H9 (cell line): Measurements from ENCODE around the gene PTTG1IP. TPM values are rescaled to one million over a fixed set of nuclear protein-coding genes. Genes with fewer than 3 reads are reported as not detected.

Experiments
- DNase-seq: peaks from one replicate; pipeline ENCODE4 v3.0.0-alpha.2; 2017
- H2AFZ ChIP-seq: one replicate; pipeline ENCODE4 v1.6.1; 2013; ENCODE audit warnings: mild to moderate bottlenecking, low read length, control low read depth, moderate library complexity
- H2AK5ac ChIP-seq: 2 replicates; pipeline ENCODE4 v1.6.1; 2013; ENCODE audit warnings: low read length, control low read depth, mixed read lengths; ENCODE audit not compliant: insufficient read length
- H2BK120ac ChIP-seq: one replicate; pipeline ENCODE4 v1.6.1; 2013; ENCODE audit warnings: low read depth, mild to moderate bottlenecking, low read length, control low read depth, inconsistent platforms; ENCODE audit not compliant: poor library complexity, severe bottlenecking
- H2BK12ac ChIP-seq: 2 replicates; pipeline ENCODE4 v1.6.1; 2013; ENCODE audit warnings: low read length, control low read depth, mixed read lengths, low read depth; ENCODE audit not compliant: insufficient read length
- H2BK15ac ChIP-seq: 2 replicates; pipeline ENCODE4 v1.6.1; 2013; ENCODE audit warnings: low read depth, low read length, control low read depth
- H2BK20ac ChIP-seq: one replicate; pipeline ENCODE4 v1.6.1; 2013; ENCODE audit warnings: low read depth, mild to moderate bottlenecking, low read length, control low read depth, inconsistent platforms; ENCODE audit not compliant: poor library complexity, severe bottlenecking
- H2BK5ac ChIP-seq: 2 replicates; pipeline ENCODE4 v1.6.1; 2013; ENCODE audit warnings: low read length, control low read depth, mixed read lengths; ENCODE audit not compliant: insufficient read length
- H3K14ac ChIP-seq: 2 replicates; pipeline ENCODE4 v1.6.1; 2013; ENCODE audit warnings: low read length, control low read depth; ENCODE audit not compliant: insufficient read depth
- H3K18ac ChIP-seq: 2 replicates; pipeline ENCODE4 v1.6.1; 2013; ENCODE audit warnings: low read depth, mild to moderate bottlenecking, mixed read lengths, low read length, control low read depth; ENCODE audit not compliant: insufficient read length
- H3K23ac ChIP-seq: 2 replicates; pipeline ENCODE4 v1.6.1; 2013; ENCODE audit warnings: low read length, control low read depth, mixed read lengths, low read depth; ENCODE audit not compliant: insufficient read length
- H3K23me2 ChIP-seq: 2 replicates; pipeline ENCODE4 v1.6.1; 2013; ENCODE audit warnings: low read depth, mild to moderate bottlenecking, mixed read lengths, low read length, control low read depth; ENCODE audit not compliant: insufficient read length, poor library complexity, severe bottlenecking
- H3K27ac ChIP-seq: 2 replicates; pipeline ENCODE4 v1.5.1; 2013; ENCODE audit warnings: low read length, control low read depth, mixed read lengths, low read depth; ENCODE audit not compliant: insufficient read length
- H3K27me3 ChIP-seq: 2 replicates; pipeline ENCODE4 v1.6.1; 2013; ENCODE audit warnings: low read length, control low read depth, inconsistent platforms; ENCODE audit not compliant: insufficient read depth
- H3K4ac ChIP-seq: 2 replicates; pipeline ENCODE4 v1.6.1; 2013; ENCODE audit warnings: low read depth, mild to moderate bottlenecking, control low read depth, inconsistent platforms, low read length, moderate library complexity
- H3K4me1 ChIP-seq: 2 replicates; pipeline ENCODE4 v1.6.1; 2013; ENCODE audit warnings: low read length, control low read depth, inconsistent platforms; ENCODE audit not compliant: insufficient read depth
- H3K4me2 ChIP-seq: 2 replicates; pipeline ENCODE4 v1.6.1; 2013; ENCODE audit warnings: low read length, control low read depth, mixed read lengths; ENCODE audit not compliant: insufficient read length, insufficient read depth
- H3K56ac ChIP-seq: 2 replicates; pipeline ENCODE4 v1.6.1; 2013; ENCODE audit warnings: low read depth, mild to moderate bottlenecking, mixed read lengths, low read length, control low read depth; ENCODE audit not compliant: insufficient read length
- H3K79me1 ChIP-seq: 2 replicates; pipeline ENCODE4 v1.6.1; 2013; ENCODE audit warnings: low read depth, mild to moderate bottlenecking, moderate library complexity, low read length, control low read depth, inconsistent platforms; ENCODE audit not compliant: insufficient read depth, poor library complexity, severe bottlenecking
- H3K79me2 ChIP-seq: 2 replicates; pipeline ENCODE4 v1.6.1; 2013; ENCODE audit warnings: low read length, control low read depth, inconsistent platforms; ENCODE audit not compliant: insufficient read depth
- H3K9ac ChIP-seq: 2 replicates; pipeline ENCODE4 v1.6.1; 2013; ENCODE audit warnings: low read length, control low read depth, mixed read lengths; ENCODE audit not compliant: insufficient read length; ENCODE audit errors: extremely low read depth
- H3K9me3 ChIP-seq: one replicate; pipeline ENCODE4 v1.6.1; 2013; ENCODE audit warnings: low read depth, low read length, inconsistent platforms; ENCODE audit not compliant: control insufficient read depth
- H3T11ph ChIP-seq: one replicate; pipeline ENCODE4 v1.6.1; 2013; ENCODE audit warnings: mild to moderate bottlenecking, low read length, control low read depth, inconsistent platforms
- H4K20me1 ChIP-seq: one replicate; pipeline ENCODE4 v1.6.1; 2013; ENCODE audit not compliant: control insufficient read depth, insufficient read length, insufficient read depth
- H4K5ac ChIP-seq: 2 replicates; pipeline ENCODE4 v1.6.1; 2013; ENCODE audit warnings: low read depth, mild to moderate bottlenecking, mixed read lengths, low read length, control low read depth; ENCODE audit not compliant: insufficient read length
- H4K8ac ChIP-seq: replicated peaks from 2 replicates; pipeline ENCODE4 v1.6.1; 2013; ENCODE audit warnings: low read length, control low read depth, mixed read lengths, low read depth; ENCODE audit not compliant: insufficient read length
- H4K91ac ChIP-seq: 2 replicates; pipeline ENCODE4 v1.6.1; 2013; ENCODE audit warnings: low read depth, mild to moderate bottlenecking, moderate library complexity, mixed read lengths, low read length, control low read depth; ENCODE audit not compliant: insufficient read length
- H3K27ac Mint-ChIP-seq, 3 experiments: 2 replicates in 2 of 3; 3 replicates in 1 of 3; pipeline ENCODE4 v1.8.0; 2020 to 2021; ENCODE audit warnings: mixed read lengths in 3 of 3, mild to moderate bottlenecking in 1 of 3, moderate library complexity in 1 of 3
- H3K27me3 Mint-ChIP-seq: 2 replicates; pipeline ENCODE4 v1.8.0; 2021; ENCODE audit warnings: low read depth, mild to moderate bottlenecking, moderate library complexity, mixed read lengths
- H3K36me3 Mint-ChIP-seq, 3 experiments: 2 replicates in 2 of 3; 3 replicates in 1 of 3; pipeline ENCODE4 v1.8.0; 2020 to 2021; ENCODE audit warnings: low read depth in 3 of 3, mixed read lengths in 3 of 3; ENCODE audit not compliant: insufficient read depth in 1 of 3
- H3K4me1 Mint-ChIP-seq, 2 experiments: 2 replicates each; pipeline ENCODE4 v1.8.0; 2020; ENCODE audit warnings: mixed read lengths in 2 of 2
- H3K4me3 Mint-ChIP-seq, 2 experiments: 2 replicates in 1 of 2; 3 replicates in 1 of 2; pipeline ENCODE4 v1.8.0; 2020 to 2021; ENCODE audit warnings: mild to moderate bottlenecking in 2 of 2, mixed read lengths in 2 of 2, moderate library complexity in 1 of 2
- H3K9me3 Mint-ChIP-seq, 2 experiments: 2 replicates in 1 of 2; 3 replicates in 1 of 2; pipeline ENCODE4 v1.8.0; 2020; ENCODE audit warnings: mild to moderate bottlenecking in 2 of 2, mixed read lengths in 2 of 2, moderate library complexity in 1 of 2
- WGBS: extraction: QIAGEN DNeasy Blood & Tissue Kit; methylation state at CpG from one replicate; pipeline ENCODE4 v1.1.7; 2013; ENCODE audit warnings: missing lambda C conversion rate, low lambda C conversion rate, mixed read lengths; ENCODE audit not compliant: insufficient read length; ENCODE audit errors: extremely low coverage; 5-methylcytosine and 5-hydroxymethylcytosine counted together
- total RNA-seq: library from RNA; stranded (reverse); gene quantifications from 2 replicates; pipeline ENCODE4 v1.2.1, GENCODE V29; 2021
- TF ChIP-seq, protein P1 (sequence below): fragments of 200-600 bp; sonication (generic); conservative IDR thresholded peaks from 3 replicates; pipeline ENCODE4 v1.8.0; 2021; ENCODE audit warnings: antibody characterized with exemption, mild to moderate bottlenecking

The PTTG1IP gene
- total RNA-seq, 1 experiment from 2014 or later: 107 TPM

- H3K27ac ChIP-seq: no peak overlapping the region
Measured at GRCh38 chr21:44868707-44869106, 4.8 kb downstream of the PTTG1IP start.

More at GRCh38 chr21:44868707-44869106, 4.8 kb downstream of the PTTG1IP start:
- Histone ChIP-seq H3K14ac (no peak overlapping the region), H3K23ac (no peak overlapping the region), H4K8ac (no peak overlapping the region), H3K79me1 (peaks cover 31% of the 10 kb centered on the region), H3K27me3 (no peaks in the 10 kb centered on the region), H3K4ac (no peak overlapping the region), H3K79me2 (peaks cover 62% of the 10 kb centered on the region), H2AK5ac (no peak overlapping the region), H2BK15ac (no peak overlapping the region), H3K4me2 (no peak overlapping the region), H4K20me1 (no peaks in the 10 kb centered on the region), H2AFZ (no peak overlapping the region), H4K5ac (no peak overlapping the region), H3K56ac (no peak overlapping the region), H2BK120ac (no peak overlapping the region), H3K4me1 (peaks cover 15% of the 10 kb centered on the region), H3K18ac (no peak overlapping the region), H3K9ac (no peak overlapping the region), H3T11ph (no peak overlapping the region), H2BK12ac (no peak overlapping the region), H2BK20ac (no peak overlapping the region), H4K91ac (no peak overlapping the region), H2BK5ac (no peak overlapping the region), H3K9me3 (no peaks in the 10 kb centered on the region), H3K23me2 (peaks cover 11% of the 10 kb centered on the region)
- H3K27me3 Mint-ChIP-seq: no peaks in the 10 kb centered on the region; the same call in 1 of the 2 replicates
- TF ChIP-seq, protein P1, sequence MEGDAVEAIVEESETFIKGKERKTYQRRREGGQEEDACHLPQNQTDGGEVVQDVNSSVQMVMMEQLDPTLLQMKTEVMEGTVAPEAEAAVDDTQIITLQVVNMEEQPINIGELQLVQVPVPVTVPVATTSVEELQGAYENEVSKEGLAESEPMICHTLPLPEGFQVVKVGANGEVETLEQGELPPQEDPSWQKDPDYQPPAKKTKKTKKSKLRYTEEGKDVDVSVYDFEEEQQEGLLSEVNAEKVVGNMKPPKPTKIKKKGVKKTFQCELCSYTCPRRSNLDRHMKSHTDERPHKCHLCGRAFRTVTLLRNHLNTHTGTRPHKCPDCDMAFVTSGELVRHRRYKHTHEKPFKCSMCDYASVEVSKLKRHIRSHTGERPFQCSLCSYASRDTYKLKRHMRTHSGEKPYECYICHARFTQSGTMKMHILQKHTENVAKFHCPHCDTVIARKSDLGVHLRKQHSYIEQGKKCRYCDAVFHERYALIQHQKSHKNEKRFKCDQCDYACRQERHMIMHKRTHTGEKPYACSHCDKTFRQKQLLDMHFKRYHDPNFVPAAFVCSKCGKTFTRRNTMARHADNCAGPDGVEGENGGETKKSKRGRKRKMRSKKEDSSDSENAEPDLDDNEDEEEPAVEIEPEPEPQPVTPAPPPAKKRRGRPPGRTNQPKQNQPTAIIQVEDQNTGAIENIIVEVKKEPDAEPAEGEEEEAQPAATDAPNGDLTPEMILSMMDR: no peak
- H3K4me1 Mint-ChIP-seq: peaks cover 46 to 48% of the 10 kb centered on the region in 2 experiments
- peaks cover 12 to 20% (median 18%) of the 10 kb centered on the region in 3 experiments for H3K36me3 Mint-ChIP-seq
- no peaks in the 10 kb centered on the region for H3K9me3 Mint-ChIP-seq
- H3K4me3 Mint-ChIP-seq: no peak overlapping the region
- no peak for DNase-seq
- H3K27ac Mint-ChIP-seq: peak overlapping the region in 1 of 3 experiments; percentile 46; a peak in 2 of 7 replicates
- WGBS: no CpG with 5 or more reads among the region's 7 CpGs
